Neutrophil (primary cell): ENCODE measurements around the gene ERLEC1.

Experiments
- H3K27ac ChIP-seq: fragments of 200-600 bp; sonication (generic); 2 replicates; pipeline ENCODE4 v1.5.1; 2016; ENCODE audit warnings: mild to moderate bottlenecking, moderate library complexity
- H3K27me3 ChIP-seq: fragments of 200-600 bp; sonication (generic); 2 replicates; pipeline ENCODE4 v1.6.0; 2016; ENCODE audit warnings: mild to moderate bottlenecking
- H3K36me3 ChIP-seq: fragments of 200-600 bp; sonication (generic); 2 replicates; pipeline ENCODE4 v1.5.1; 2017
- H3K4me1 ChIP-seq, 2 experiments: fragments of 200-600 bp in 1 of 2; sonication (generic) in 1 of 2; 1 replicate in 1 of 2; 2 replicates in 1 of 2; pipeline versions ENCODE4 v1.5.1 to v1.6.1; 2013 to 2016; ENCODE audit warnings: low read depth in 1 of 2, low read length in 1 of 2, mild to moderate bottlenecking in 1 of 2, moderate library complexity in 1 of 2; ENCODE audit not compliant: control insufficient read depth in 1 of 2, insufficient read depth in 1 of 2
- H3K4me3 ChIP-seq, 2 experiments: fragments of 200-600 bp in 1 of 2; sonication (generic) in 1 of 2; 1 replicate in 1 of 2; 2 replicates in 1 of 2; pipeline ENCODE4 v1.5.1; 2013 to 2016; ENCODE audit warnings: low read depth in 1 of 2, low read length in 1 of 2, mild to moderate bottlenecking in 1 of 2, moderate library complexity in 1 of 2
- H3K9me3 ChIP-seq: fragments of 200-600 bp; sonication (generic); 2 replicates; pipeline ENCODE4 v1.5.1; 2016
- TF ChIP-seq, protein P1 (sequence below): fragments of 200-600 bp; sonication (generic); IDR thresholded peaks from 2 replicates; pipeline ENCODE4 v1.5.1; 2016; ENCODE audit warnings: antibody characterized with exemption

Gene ERLEC1

DNA sequence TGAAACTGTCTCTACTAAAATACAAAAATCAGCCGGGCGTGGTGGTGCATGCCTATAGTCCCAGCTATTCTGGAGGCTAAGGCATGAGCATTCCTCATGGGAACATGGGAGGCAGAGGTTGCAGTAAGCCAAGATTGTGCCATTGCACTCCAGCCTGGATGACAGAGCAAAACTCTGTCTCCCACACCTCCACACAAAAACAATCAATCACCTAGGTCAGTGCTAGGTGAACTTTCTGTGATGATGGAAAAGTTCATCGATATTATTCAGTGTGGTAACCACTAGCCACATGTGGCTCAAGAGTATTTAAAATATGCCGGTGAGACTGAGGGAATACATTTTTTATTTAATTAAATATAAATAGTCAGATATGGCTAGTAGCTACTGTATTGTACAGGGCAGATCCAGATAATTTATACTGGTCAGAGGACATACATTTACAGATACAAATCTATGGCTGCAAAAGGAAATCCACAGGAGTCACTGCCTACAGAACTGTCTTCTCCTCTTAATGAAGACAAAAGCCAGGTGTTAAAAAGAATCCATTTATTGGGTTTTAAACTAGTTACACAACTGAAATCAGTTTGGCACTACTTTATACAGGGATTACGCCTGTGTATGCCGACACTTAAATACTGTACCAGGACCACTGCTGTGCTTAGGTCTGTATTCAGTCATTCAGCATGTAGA, 76.8 kb downstream of the ERLEC1 start:
- H3K27me3 ChIP-seq, result no peaks in the 10 kb centered on the region
- H3K9me3 ChIP-seq, result no peaks in the 10 kb centered on the region
- H3K4me1 ChIP-seq, result no peaks in the 10 kb centered on the region
- TF ChIP-seq, protein P1, sequence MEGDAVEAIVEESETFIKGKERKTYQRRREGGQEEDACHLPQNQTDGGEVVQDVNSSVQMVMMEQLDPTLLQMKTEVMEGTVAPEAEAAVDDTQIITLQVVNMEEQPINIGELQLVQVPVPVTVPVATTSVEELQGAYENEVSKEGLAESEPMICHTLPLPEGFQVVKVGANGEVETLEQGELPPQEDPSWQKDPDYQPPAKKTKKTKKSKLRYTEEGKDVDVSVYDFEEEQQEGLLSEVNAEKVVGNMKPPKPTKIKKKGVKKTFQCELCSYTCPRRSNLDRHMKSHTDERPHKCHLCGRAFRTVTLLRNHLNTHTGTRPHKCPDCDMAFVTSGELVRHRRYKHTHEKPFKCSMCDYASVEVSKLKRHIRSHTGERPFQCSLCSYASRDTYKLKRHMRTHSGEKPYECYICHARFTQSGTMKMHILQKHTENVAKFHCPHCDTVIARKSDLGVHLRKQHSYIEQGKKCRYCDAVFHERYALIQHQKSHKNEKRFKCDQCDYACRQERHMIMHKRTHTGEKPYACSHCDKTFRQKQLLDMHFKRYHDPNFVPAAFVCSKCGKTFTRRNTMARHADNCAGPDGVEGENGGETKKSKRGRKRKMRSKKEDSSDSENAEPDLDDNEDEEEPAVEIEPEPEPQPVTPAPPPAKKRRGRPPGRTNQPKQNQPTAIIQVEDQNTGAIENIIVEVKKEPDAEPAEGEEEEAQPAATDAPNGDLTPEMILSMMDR, result no peak
- H3K4me3 ChIP-seq, result no peak overlapping the region
- H3K36me3 ChIP-seq, result peaks cover 59% of the 10 kb centered on the region
- H3K27ac ChIP-seq, result no peak overlapping the region

DNA sequence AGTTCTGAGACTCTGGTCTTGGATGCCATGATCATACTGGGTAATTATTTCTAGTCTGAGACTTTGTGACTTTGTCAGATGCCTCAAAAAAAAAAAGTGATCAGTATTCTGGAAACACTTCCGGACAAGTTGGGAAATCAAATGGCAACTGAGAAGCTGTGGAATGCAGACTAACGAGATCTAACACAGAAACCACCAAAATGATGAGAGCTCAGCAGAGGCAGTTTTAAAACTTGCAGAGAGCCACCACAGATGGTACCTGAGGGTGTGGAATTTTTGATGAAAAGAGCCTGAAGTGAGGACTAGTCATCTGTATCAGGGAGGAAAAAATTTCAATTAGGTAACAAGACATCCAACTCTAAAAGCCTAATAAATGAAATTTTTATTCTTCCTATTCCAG, 78.4 kb downstream of the ERLEC1 start:
- Histone ChIP-seq H3K27ac (no peak overlapping the region), H3K36me3 (peaks cover 52% of the 10 kb centered on the region), H3K9me3 (no peaks in the 10 kb centered on the region), H3K4me1 (no peaks in the 10 kb centered on the region), H3K4me3 (no peak overlapping the region), H3K27me3 (no peaks in the 10 kb centered on the region)
- TF ChIP-seq, protein P1, result no peak

- peaks cover 57% of the 10 kb centered on the region for H3K36me3 ChIP-seq
Measured at GRCh38 chr2:53865962-53866361, 79.1 kb downstream of the ERLEC1 start.

GRCh38 chr2:53867169-53867568, 80.3 kb downstream of the ERLEC1 start:
- Histone ChIP-seq H3K4me1 (no peaks in the 10 kb centered on the region), H3K27me3 (no peaks in the 10 kb centered on the region), H3K4me3 (no peak overlapping the region), H3K27ac (no peak overlapping the region), H3K36me3 (peaks cover 69% of the 10 kb centered on the region), H3K9me3 (no peaks in the 10 kb centered on the region)
- TF ChIP-seq, protein P1, result no peak

More at GRCh38 chr2:53865962-53866361, 79.1 kb downstream of the ERLEC1 start:
- Histone ChIP-seq H3K4me1 (no peaks in the 10 kb centered on the region), H3K9me3 (no peaks in the 10 kb centered on the region), H3K27ac (no peak overlapping the region), H3K27me3 (no peaks in the 10 kb centered on the region), H3K4me3 (no peak overlapping the region)
- TF ChIP-seq, protein P1, result no peak

DNA sequence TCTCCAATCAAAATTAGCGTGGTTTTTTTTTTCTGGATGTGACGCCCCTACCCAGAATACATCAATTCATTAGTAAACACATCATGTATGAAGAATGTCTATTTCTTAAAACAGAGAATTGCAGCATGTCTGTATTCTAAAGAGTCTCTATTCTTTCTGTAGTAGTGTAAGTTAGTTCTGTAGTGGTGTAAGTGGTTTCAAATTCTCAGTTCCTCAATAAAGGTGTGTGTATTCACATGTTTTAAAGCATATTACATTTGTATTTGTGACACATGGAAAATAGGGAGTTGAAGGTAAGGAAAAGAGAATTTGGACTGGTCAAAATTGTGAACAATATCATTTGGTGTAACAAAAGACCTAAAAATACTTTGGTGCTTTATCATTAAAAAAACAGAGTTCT, 80.9 kb downstream of the ERLEC1 start:
- no peaks in the 10 kb centered on the region for H3K9me3 ChIP-seq
- H3K27me3 ChIP-seq, result no peaks in the 10 kb centered on the region
- TF ChIP-seq, protein P1, result no peak
- peaks cover 71% of the 10 kb centered on the region for H3K36me3 ChIP-seq
- H3K4me1 ChIP-seq, result no peaks in the 10 kb centered on the region
- H3K4me3 ChIP-seq, result no peak overlapping the region
- no peak overlapping the region for H3K27ac ChIP-seq
